Hepatocyte (in vitro differentiated cells): ENCODE measurements around the gene ZFHX3.

Experiments
- CTCF ChIP-seq: fragments of 200-600 bp; sonication (generic); IDR thresholded peaks from 2 replicates; pipeline ENCODE4 v1.5.1; 2016; ENCODE audit warnings: antibody characterized with exemption, mild to moderate bottlenecking; ENCODE audit not compliant: poor library complexity
- EZH2 ChIP-seq: fragments of 200-600 bp; sonication (generic); IDR thresholded peaks from 2 replicates; pipeline ENCODE4 v1.6.1; 2016; ENCODE audit warnings: antibody characterized with exemption, mild to moderate bottlenecking, borderline replicate concordance
- EZH2phosphoT487 ChIP-seq: fragments of 200-600 bp; sonication (generic); IDR thresholded peaks from one replicate; pipeline ENCODE4 v1.6.1; 2018; ENCODE audit warnings: antibody characterized with exemption, mild to moderate bottlenecking, low read depth, moderate library complexity; ENCODE audit not compliant: unreplicated experiment, severe bottlenecking

DNA sequence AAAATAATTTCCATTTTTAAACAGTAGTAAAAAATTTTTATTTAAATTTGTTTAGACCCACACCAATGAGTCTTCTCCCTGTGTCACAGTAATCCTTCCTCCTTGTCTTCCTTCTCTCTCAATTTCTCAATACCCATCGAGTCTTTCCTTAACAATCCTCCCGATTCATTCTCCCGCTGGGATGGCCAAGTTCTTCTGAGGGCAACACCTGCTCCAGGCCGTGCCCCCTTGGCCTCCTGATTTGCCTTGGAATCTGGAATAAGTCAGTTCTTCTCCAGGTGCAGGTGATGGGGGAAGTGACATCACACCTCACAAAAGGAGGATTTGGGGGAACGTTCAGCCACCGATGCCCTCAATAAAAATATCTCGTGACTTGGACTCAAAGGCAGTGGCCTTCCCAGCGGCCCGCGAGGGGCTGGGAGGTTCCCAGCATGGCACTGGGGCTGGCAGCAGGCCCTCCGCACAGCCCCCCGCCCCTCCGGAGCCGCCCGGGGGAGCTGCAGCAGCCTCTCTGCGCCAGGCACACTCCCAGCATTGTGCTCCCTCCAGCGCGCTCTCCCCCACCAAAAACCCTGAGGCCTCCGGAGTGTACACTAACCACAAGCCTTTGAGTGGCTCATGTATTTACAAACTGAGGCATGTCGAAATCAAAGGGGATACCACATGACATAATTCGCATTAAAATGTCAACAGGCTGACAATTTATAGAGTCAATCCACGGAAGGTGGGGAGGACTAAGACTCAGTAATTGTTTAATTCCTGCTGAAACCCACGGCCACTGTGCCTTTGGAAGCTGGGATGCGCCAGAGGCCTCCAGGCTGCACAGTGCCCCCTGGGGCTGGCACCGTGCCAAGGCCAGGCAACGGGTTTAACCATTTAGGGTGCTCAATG lies 120.5 kb downstream of the ZFHX3 start:
- TF ChIP-seq CTCF (no peak), EZH2 (no peak), EZH2phosphoT487 (no peak)
